ENCODE results near the gene MAGI1.

MAGI1 gene

DNA sequence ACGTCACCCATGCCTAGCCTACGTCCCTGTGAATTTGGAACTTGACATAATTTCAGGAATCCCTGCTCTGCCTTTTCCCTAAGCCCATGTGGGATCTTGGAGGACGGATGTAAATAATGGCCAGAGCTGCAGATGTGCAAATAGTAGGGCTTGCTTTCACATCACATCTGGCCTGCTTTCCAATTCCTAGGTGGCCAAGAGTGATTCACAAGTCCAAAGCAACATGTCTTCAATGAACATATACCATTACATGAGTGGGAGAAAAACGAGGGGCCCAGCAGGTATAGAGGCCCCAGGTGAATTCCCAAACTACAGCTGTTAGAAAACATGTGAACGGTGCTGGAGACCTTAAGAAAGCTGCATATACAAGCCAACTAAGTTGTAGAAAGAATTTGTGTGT lies 214.6 kb downstream of the MAGI1 start:
- DNase-seq = no peak

GRCh38 chr3:65820600-65820999 lies 218.1 kb downstream of the MAGI1 start:
- no peak for DNase-seq

GRCh38 chr3:65819896-65820295 lies 218.8 kb downstream of the MAGI1 start:
- DNase-seq = no peak

DNA sequence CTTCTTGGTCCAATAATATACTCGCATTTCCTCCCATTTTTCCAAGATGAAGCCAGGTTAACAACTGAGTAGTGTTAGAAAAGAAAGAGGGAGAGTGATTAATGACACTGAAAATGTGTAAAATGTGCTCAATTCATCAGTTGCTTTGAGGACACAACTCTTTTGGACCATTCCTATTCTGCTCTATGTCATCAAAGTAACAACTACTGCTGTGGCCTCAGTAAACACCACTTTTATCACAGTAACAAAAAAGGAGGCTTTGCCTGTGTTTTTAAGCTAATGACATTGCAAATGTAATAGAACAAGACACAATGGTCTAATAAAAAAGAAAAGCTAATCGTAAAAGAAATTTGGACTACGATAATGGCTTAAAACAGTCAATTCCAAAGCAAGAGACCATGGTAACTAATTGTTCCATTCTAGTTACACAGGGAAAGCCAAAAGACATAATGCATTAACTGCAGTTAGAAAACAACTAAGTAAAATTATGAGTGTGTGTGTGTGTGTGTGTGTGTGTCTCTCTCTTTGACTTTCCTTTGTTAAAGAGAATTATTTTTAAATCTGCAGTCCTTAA lies 221.1 kb downstream of the MAGI1 start:
- no peak for DNase-seq

GRCh38 chr3:65816208-65816607 lies 222.5 kb downstream of the MAGI1 start:
- no peak for DNase-seq

- no peak for DNase-seq
Measured at GRCh38 chr3:65814845-65815578, 223.7 kb downstream of the MAGI1 start.

DNA sequence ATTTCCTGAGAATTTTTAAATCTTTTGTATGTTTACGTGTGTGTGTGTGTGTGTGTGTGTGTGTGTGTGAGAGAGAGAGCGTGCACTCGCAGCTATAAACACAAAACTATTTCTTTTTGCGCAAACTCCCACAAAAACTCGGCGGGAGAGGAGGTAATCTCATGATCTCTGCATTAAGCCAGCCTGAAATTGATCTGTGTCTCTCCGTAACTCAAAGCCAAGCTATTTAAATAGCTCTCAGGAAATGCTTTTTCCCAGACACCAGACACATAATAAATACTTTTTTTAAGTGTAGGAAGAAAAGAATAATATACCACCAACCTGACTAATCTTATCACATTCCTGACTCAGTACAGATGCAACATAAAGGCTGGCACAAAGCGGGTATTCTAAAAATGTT lies 226.8 kb downstream of the MAGI1 start:
- no peak for DNase-seq

DNA sequence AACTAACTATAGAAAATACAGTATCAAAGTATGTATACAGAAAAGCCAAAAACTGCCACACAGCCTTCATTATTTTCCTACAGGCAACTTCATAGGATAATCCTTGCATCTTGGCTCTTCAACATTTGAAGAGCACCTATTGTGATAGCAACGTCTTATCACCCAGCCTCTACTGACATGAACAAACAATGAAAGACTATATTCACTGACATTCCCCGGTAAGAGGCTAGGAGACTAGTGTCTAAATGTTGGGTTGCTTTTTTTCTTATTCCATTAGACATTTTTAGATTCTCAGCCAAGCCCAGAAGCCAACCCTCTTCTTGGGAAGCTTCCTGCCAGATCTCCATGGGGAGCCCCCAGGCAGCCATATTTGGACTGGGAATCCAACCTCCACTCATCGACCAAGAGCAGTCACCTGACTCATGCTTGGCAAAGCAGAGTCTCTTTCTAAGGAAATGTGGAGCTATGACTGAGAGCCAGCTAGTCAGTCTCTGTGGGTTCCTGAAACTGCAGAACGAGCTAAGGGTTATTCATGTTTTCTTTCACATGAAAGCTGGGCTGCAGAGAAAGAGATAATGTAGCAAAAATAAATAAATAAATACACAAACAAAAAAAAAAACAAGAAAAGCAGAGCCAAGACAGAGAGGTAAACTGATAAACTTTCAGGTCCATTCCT lies 227.5 kb downstream of the MAGI1 start:
- DNase-seq = no peak

- no peak for DNase-seq
Measured at GRCh38 chr3:65810302-65810701, 228.4 kb downstream of the MAGI1 start.

GRCh38 chr3:65809641-65810150 lies 229.0 kb downstream of the MAGI1 start:
- no peak for DNase-seq

- DNase-seq = no peak
Measured at GRCh38 chr3:65808824-65809223, 229.9 kb downstream of the MAGI1 start.

DNA sequence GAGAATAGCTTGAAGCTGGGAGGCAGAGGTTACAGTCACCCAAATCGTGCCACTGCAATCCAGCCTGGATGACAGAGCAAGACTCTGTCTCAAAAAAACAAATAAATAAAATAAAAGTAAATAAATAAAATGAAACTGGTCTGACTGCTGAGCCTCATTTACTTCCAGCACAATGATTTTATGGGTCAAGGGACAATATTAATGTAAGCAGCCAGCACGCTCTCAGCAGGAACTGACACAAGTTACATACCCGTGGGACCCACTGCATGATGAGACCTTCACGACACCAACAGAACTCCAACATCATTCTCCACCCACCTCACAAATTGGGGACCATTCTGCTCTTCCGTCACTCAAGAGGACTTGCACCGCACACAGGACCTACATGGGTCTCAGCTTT lies 230.3 kb downstream of the MAGI1 start:
- no peak for DNase-seq

DNA sequence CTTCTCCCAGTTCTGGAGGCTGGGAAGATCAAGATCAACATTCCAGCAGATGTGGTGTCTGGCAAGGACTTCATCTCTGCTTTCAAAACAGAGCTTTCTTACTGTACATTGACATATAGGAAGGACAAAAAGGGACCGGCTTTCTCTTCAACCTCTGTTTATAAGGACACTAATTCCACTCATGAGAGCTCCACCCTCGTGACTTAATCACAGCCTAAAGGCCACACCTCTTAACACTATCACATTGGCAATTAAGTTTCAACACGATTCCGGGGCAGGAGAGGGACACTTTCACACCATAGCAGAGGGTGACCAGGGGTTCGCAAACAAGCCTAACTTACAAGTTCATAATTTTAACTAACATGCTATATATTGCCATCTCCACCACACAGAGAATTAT lies 231.5 kb downstream of the MAGI1 start:
- DNase-seq = no peak

- DNase-seq = no peak
Measured at GRCh38 chr3:65806600-65806999, 232.1 kb downstream of the MAGI1 start.

- DNase-seq = no peak
Measured at GRCh38 chr3:65796676-65797075, 242.0 kb downstream of the MAGI1 start.

DNA sequence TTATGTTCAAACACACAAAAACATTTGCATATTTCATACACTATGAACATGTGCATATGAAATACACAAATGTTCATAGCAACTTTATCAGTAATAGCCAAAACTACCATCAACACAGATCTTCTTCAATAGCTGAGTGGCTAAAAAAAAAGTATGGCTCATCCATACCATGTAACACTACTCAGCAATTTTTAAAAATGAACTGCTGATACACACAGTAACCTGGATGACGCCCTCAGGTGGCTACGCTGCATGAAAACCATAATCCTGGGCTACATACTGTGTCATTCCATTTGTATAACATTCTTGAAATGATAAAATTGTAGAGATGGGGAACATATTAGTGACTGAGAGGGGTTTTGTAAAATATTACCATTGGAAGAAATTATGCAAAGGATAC lies 243.6 kb downstream of the MAGI1 start:
- DNase-seq = no peak

DNA sequence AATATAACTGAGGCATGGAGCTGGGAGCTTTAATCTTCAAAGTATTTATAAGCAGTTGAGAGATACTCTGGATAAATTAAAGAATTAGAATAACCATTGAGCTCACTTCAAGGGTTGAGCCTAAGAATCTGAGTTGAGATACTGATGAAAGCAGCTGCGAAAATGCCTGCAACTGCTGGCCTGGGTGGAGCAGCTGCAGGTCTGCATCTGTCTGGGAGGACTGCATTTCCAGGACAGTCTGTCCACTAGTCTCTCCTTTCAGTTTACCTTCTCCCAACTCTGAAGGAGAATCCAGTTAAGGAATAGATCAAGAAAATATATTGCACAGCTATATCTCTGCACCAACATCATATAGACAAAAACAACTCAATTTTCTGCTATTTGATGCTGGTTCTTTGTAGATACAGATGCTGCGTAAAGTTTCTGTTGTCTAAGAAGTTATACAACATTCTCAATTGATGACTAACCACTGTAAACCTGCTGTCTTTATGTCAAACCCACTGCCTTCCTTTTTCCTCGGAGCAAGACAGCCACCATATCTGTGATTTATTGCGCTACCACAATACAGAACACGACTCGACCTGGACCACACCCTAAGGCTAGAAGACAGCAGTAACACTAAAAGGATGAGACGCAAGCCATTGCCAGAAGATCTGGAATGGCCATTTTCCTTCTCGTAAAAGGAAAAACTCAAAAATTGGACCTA lies 245.1 kb downstream of the MAGI1 start:
- no peak for DNase-seq

GRCh38 chr3:65788461-65788860 lies 250.3 kb downstream of the MAGI1 start:
- no peak for DNase-seq

GRCh38 chr3:65787827-65788226 lies 250.9 kb downstream of the MAGI1 start:
- DNase-seq = no peak

DNA sequence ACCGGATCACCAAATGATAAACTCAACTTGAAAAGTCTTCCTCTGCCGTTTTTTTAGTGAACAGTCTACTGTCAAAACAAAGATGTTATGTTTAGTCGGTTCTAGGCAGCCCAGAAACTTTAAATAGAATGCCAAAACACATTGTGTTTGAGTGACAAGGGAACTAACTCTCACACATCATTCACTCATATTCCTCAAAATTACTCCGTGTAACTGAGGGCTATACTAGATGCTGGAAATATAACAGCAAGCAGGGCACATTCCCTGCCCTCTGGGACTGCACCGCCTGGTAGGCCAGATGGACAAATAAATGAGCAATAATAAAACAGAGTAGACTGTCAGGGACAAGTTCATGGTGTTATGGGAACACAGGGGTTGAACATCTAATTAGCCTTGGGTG lies 251.4 kb downstream of the MAGI1 start:
- DNase-seq = no peak

DNA sequence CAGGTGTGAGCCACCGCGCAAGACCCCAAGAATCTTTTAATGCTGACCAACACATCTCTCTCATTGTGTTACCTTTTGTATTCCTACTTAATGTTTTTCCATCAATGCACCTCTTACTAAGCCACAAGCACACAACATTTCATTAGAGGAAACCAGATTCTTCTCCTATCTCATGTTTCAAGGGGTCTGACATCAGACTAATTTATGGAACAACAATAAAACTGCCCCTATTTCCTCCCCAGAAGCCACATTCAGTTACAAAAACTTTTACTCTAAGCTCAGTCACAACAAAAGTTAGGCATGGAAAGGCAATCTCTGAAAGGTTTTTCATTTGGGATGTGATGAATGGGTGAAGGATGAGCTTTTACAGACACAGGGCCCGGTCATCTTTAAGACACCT lies 251.8 kb downstream of the MAGI1 start:
- DNase-seq = no peak

DNA sequence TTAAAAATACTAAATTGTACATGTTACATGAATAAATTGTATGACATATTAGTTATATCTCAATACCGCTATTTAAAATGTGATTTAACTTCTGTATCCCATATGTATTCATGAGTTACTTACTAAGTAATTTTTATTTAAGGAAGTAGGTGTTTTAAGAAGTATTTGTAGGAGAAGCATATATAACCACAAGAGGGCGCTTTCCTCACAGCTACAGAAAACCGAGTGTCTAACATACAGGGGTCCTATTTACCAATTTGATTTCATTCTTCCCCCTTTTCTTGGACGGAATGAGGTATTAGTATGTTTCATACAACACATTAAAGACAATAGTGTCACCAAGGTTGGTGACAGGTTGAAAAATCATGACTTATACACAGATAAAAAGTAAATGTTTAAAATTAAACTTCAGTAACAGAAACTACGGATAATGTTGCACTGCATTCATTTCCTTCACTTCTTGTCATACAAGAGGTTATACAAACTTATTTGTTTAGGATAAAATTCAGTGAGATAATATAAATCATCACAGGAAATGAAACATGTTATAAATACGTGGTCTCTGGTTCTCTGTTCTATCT lies 253.6 kb downstream of the MAGI1 start:
- DNase-seq = no peak

GRCh38 chr3:65783117-65783516 lies 255.6 kb downstream of the MAGI1 start:
- DNase-seq = no peak

Measured in NCI-H187 treated with DMSO at 0.1 percent for 48 hours (cell line).